Coronary artery (tissue), 2 donors: ENCODE measurements around the gene RHOG.

Experiments
- DNase-seq: peaks from one replicate; pipeline ENCODE4 v3.0.0-alpha.2; 2017; ENCODE audit warnings: low spot score
- H3K27ac ChIP-seq, 2 donors: fragments of 200-600 bp; sonication (generic); one replicate each; pipeline ENCODE4 v1.5.1; 2016 to 2019
- H3K4me3 ChIP-seq: fragments of 200-600 bp; sonication (generic); 2 replicates; pipeline ENCODE4 v1.5.1; 2016; ENCODE audit warnings: mild to moderate bottlenecking, moderate library complexity
- CTCF ChIP-seq: fragments of 200-600 bp; sonication (generic); IDR thresholded peaks from one replicate; pipeline ENCODE4 v1.5.1; 2019; ENCODE audit warnings: antibody characterized with exemption

The RHOG gene

GRCh38 chr11:3841426-3842350, 929 bp upstream of the RHOG start:
- TF ChIP-seq CTCF, result peak; percentile 67
- Histone ChIP-seq H3K27ac (peak overlapping the region; percentile 89 to 99), H3K4me3 (peak overlapping the region; percentile 91)
- peak; percentile 91 for DNase-seq

- TF ChIP-seq CTCF, result no peak
- DNase-seq, result no peak
- H3K27ac ChIP-seq, result peak overlapping the region; percentile 89 to 99
- peak overlapping the region; percentile 91 for H3K4me3 ChIP-seq
Measured at GRCh38 chr11:3840004-3840869, 522 bp downstream of the RHOG start.

DNA sequence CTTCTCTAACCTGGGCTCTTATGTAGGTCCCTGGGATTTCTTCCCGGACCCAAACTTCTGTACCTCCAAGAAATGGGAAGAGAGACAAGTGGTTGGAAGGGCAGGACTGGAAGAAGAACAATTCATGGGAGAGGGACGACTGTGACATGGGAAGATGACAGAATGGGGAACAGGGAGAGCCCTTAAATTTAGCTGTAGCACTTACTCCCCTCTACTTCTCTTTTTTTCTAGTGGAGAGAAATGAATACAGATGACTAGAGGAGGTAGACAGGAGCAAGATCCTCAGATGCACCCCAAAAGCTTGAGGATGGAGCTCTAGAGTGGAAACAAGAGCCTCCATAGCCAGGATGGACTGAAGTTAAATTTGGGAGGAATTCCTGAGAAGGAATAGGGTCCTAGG, 2.3 kb downstream of the RHOG start:
- TF ChIP-seq CTCF, result no peak
- no peak for DNase-seq
- peak overlapping the region; percentile 91 for H3K4me3 ChIP-seq
- peak overlapping the region in 1 of 2 donors; percentile 99 for H3K27ac ChIP-seq

- Histone ChIP-seq H3K4me3 (peak overlapping the region; percentile 42), H3K27ac (peak overlapping the region in 1 of 2 donors; percentile 69)
- no peak for DNase-seq
- no peak for TF ChIP-seq CTCF
Measured at GRCh38 chr11:3837793-3838192, 3.0 kb downstream of the RHOG start.

- Histone ChIP-seq H3K4me3 (peak overlapping the region; percentile 42), H3K27ac (peak overlapping the region in 1 of 2 donors; percentile 69)
- DNase-seq, result no peak
- TF ChIP-seq CTCF, result no peak
Measured at GRCh38 chr11:3836903-3837302, 3.9 kb downstream of the RHOG start.

DNA sequence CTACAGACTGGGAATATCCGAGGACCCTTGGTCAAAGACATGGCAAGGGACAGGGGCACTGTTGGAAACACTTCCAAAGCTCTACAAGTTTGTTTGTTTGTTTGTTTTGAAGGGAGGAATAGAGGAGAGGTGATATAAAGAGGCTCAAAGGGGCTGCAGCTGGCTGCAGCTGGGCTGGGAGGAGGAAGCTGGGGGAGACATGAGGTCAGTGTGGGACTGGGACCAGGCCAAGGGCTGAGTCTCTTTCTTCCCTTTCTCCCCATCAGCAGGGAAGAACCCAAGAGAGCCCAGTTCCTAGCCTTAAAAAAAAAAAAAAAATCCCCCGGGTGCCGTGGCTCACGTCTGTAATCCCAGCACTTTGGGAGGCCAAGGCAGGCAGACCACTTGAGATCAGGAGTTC, 5.0 kb downstream of the RHOG start:
- no peak for TF ChIP-seq CTCF
- no peak overlapping the region for H3K4me3 ChIP-seq
- peak overlapping the region in 1 of 2 donors; percentile 64 for H3K27ac ChIP-seq
- DNase-seq, result no peak
